GM23248 (cell line): ENCODE measurements around the gene TM9SF3.

Experiments used
- EZH2 ChIP-seq: fragments of 200-600 bp; sonication (generic); IDR thresholded peaks from 2 replicates; pipeline ENCODE4 v1.6.1; 2018; ENCODE audit warnings: antibody characterized with exemption, mild to moderate bottlenecking; ENCODE audit not compliant: insufficient read depth, poor library complexity, severe bottlenecking
- EZH2phosphoT487 ChIP-seq: fragments of 200-600 bp; sonication (generic); IDR thresholded peaks from 2 replicates; pipeline ENCODE4 v1.6.1; 2018; ENCODE audit warnings: antibody characterized with exemption, moderate library complexity, mild to moderate bottlenecking, low read depth; ENCODE audit not compliant: insufficient read depth

DNA sequence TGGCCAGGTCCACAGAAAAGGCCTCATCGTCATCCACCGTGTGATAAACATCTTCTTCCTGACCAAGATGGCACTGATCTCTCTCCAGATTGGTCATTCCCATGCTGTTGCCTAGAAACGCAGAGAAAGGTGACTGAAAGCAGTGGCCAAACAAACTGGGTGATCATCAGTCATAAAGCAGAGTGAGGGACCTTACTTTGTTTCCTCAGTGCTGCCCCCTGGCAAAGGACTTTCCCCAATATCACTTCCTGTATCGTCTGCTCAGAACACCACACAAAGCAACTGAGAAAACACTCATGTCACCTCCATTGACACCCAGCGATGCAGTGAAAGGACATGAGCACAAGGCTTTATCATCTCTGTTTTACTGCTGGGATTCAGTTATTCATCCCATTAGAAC lies 40.0 kb upstream of the TM9SF3 start:
- TF ChIP-seq EZH2 (no peak), EZH2phosphoT487 (no peak)
